Activated CD4-positive, alpha-beta T cell treated with anti-CD3 and anti-CD28 coated beads for 48 hours (primary cell): ENCODE results near the gene CISH.

Source experiments
- DNase-seq: peaks from one replicate; pipeline ENCODE4 v3.0.0-alpha.2; 2020

The CISH gene

DNA sequence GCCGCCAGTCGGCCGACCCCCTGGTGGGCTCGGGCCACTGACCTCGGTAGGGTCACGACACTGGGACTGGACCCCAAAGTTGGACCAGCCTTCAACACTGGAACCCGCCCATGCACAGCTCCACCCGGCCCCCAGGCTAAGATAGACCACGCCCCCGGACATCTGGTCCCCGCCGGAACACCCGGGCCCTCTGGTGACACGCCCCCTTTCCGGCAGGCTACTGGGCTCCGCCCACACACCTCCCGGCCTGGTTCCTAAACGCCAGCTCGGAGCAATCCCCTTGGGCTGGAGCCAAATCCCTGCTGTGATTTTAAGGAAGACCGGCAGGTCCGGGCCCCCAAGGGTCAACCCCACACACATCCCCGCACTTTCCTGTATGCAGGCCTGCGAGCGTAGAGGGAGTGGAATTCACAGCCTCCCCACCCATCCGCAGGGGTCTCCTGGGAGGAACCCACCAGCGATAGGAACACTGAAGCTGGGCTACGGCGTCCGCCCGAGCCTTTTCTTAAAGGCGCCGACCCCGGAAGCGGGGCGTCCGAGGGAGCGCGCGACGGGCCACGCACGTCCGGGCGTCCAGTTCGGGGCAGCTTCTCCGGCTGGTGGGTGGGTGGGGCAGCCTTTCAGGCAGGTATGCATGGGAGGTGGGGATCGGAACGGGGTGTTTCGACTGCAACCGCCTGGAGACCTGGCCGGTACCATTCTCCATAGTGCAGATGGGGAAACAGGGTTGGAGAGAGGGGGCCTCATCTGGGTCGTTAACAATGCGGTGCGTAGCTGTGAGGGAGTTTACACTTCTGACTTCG, 42.4 kb downstream of the CISH start, which contains the start of gene HEMK1:
HEMK1 (plus strand) TSS at position 576 of the 803 bp plus-strand sequence. CDS start 1,583 bp downstream, outside the sequence.
- DNase-seq, result peak; percentile 98

DNA sequence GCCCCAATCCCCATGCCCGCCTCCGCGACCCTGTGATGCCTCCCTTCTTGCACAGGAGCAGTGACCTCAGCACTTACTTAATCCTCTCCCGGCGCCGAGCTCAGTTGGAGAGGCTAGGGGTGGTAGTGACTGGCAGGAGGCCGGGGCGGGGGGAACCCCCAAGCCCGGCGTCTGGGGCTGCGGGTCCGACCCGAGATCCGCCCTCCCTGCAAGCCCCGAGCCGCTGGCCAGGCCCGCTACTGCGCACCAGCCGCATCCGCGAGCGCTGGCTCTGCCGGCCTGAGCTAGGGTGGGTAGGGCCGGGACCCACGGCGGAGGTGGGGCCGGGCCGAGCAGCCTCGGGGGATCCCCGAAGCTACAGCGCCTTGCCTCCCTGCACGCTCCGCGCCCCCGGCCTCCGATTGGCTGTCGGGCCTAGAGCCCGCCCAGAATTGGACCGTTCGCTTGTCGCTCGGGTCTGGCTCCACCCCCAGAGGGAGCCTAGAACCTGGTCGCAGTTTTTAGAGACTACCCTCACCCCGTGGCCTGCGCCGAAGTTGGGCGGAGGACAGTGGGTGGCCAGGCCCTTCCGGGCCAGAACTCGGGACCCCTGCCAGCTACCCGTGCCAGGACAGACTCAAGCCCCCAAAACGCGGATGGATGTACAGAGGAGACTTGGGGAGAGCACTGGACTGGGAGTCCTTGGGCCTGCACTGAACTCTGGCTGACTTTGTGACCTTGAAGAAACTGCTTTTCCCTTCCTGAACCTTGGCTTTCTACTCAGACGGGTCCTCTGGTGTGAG, 44.0 kb downstream of the CISH start, which contains the start of gene C3orf18:
C3orf18 (minus strand) TSS at position 362 of the 782 bp plus-strand sequence. CDS start 2,048 bp downstream, outside the sequence.
- peak; percentile 97 for DNase-seq

DNA sequence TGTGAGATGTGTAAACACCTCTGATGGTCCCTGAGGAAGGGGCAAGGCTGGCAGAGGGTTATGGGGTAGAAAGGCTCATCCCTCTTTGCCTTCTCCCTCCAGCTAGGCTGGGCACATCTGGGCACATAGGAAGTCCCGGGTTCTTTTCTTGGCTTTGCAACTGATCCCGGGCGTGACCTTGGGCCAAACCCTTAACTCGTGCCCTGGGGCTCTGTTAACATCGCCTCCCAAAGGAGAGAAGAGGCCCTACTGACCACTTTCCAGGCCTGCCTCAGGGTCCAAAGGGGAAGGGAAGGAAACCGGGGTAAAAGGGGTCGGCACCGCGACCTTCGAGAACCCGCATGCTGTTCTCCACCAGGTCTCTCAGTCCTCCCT, 44.6 kb downstream of the CISH start:
- DNase-seq, result no peak

DNA sequence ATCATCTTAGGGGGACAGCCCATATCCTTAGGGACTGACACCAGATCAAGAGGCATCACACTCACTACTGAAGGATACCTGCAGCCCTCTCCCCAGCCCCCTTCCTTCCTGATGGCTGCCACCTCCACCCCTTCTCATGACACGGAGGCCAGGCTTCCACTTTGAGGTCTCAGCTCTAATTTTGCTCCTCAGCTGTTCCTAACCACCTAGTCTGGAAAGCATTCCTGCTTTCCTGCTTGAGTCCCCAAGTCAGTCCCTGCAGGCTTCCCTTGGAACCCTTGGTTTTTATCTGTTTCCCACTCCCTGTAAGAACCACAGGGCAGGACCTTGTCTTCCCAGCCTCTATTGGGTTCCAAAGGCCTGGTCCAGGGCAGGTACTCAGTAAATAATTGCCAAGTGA, 47.3 kb downstream of the CISH start:
- DNase-seq, result no peak

DNA sequence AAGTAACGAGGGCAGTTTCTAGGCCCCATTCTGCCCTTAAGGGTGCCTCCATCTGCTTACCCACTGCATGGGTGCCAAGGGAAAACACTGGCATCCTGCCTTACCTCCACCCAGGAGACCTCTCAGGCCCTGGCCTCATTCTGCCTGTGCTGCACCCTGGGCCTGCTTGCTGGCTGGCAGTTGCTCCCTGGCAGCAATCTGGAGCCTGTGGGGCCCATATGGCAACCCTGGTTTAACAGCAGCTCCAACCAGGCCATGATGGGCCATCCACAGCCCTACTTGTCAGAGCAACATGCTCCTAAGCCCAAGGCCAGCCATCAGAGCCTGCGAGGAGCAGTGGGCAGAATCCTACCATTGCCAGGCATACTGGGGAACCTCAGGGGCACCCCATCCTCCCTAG, 47.7 kb downstream of the CISH start:
- DNase-seq, result no peak

DNA sequence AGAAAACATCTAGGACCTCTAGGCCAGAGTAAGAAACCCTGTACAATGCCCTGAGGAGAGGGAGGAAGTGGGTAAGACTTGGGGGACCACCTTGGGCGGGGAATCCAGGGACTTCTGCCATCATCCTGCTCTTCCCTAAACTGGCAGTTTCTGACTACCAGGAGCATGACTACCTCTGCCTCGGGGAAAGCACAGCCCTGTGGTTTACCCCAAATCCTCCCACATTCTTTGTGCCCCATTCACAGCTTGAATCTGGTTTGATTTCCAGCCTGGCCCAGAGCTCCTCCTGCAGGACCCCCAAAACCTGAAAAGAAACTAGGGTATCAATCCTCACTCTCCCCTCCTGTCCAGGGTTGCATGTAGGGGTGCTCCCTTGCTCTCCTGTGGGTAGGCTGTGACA, 48.7 kb downstream of the CISH start:
- no peak for DNase-seq

DNA sequence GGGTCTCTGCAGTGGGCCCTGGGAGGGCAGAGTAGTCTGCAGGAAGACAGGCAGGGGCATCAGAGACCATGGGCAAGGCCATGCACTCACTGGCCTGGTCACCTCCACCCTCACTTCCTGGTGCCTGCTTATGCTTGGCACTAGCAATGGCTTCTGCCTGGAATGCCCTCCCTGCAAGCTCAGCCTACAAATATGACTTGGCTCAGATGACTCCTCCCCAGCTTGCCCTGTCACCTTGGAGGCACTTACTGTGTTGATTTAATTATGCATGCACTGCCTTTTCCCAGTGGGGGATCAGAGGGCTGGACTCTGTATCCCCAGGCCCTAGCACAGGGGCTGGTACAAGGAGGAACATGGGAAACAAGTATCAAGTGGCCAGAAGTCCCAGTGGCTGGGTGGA, 51.9 kb downstream of the CISH start:
- no peak for DNase-seq

DNA sequence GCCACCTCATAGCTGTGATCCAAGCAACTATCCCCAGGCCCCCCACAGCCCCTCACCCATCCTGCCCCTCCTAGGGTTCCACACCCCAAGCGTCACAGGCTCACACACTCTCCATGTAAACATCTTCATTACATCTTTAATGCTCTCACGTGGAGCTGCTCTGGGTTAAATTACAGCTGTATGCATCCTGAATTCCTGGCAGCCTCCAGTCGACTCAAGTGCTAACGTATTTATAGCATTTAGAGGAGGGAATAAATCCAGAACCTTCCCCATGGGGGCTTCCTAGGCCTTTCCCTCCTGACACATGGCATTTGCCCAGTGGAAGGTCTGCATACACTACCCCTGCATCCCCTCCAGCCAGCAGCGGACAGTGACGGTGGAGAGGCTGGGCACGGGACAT, 53.7 kb downstream of the CISH start:
- no peak for DNase-seq

DNA sequence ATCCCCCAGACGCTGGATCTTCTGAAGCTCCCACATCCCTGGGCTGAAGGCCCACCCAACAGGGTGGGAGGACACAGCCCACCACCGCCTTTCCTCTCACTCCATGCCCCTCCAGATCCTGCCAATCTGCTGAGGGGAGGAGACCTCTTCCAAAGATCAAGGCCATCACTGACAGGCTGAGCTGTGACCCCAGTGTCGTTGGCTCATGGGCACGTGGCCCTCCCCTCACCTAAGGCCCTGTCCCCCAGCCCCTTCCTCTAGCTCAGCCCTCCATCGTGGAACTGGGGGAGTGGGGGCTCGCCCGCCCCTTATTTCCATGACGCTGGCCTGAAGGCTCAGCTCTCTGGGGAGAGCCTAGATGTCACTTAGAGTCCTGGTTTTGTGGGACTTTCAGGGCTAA, 54.5 kb downstream of the CISH start:
- no peak for DNase-seq
